ENCODE measurements around the gene DAB2IP.

The DAB2IP gene

GRCh38 chr9:121688146-121688680 lies 36.8 kb downstream of the DAB2IP start:
- no peak for TF ChIP-seq CTCF (IDR thresholded peaks at IDR 0.05; ENCODE audit: insufficient read depth, low read depth, low read length, missing control alignments)
- DNase-seq (ENCODE audit: low read depth): no peak
- H3K4me3 ChIP-seq (ENCODE audit: low read depth, low read length): no peak overlapping the region

GRCh38 chr9:121688681-121689080 lies 37.2 kb downstream of the DAB2IP start:
- TF ChIP-seq CTCF (IDR thresholded peaks at IDR 0.05; ENCODE audit: insufficient read depth, low read depth, low read length, missing control alignments): no peak
- H3K4me3 ChIP-seq (ENCODE audit: low read depth, low read length): no peak overlapping the region
- no peak for DNase-seq (ENCODE audit: low read depth)

- no peak for DNase-seq (ENCODE audit: low read depth)
- TF ChIP-seq CTCF (IDR thresholded peaks at IDR 0.05; ENCODE audit: insufficient read depth, low read depth, low read length, missing control alignments): no peak
- no peak overlapping the region for H3K4me3 ChIP-seq (ENCODE audit: low read depth, low read length)
Observed at GRCh38 chr9:121689461-121690157, 38.2 kb downstream of the DAB2IP start.

GRCh38 chr9:121690316-121690715 lies 38.9 kb downstream of the DAB2IP start:
- TF ChIP-seq CTCF (IDR thresholded peaks at IDR 0.05; ENCODE audit: insufficient read depth, low read depth, low read length, missing control alignments): no peak
- DNase-seq (ENCODE audit: low read depth): no peak
- no peak overlapping the region for H3K4me3 ChIP-seq (ENCODE audit: low read depth, low read length)

- no peak for TF ChIP-seq CTCF (IDR thresholded peaks at IDR 0.05; ENCODE audit: insufficient read depth, low read depth, low read length, missing control alignments)
- DNase-seq (ENCODE audit: low read depth): no peak
- no peak overlapping the region for H3K4me3 ChIP-seq (ENCODE audit: low read depth, low read length)
Observed at GRCh38 chr9:121690766-121691165, 39.3 kb downstream of the DAB2IP start.

- H3K4me3 ChIP-seq (ENCODE audit: low read depth, low read length): no peak overlapping the region
- no peak for TF ChIP-seq CTCF (IDR thresholded peaks at IDR 0.05; ENCODE audit: insufficient read depth, low read depth, low read length, missing control alignments)
- DNase-seq (ENCODE audit: low read depth): no peak
Observed at GRCh38 chr9:121691890-121692289, 40.5 kb downstream of the DAB2IP start.
